ENCODE measurements around the gene CACNG8. TPM values are rescaled to one million over a fixed set of nuclear protein-coding genes. Genes with fewer than 3 reads are reported as not detected.
A peak's percentile ranks its signal among the peaks of the same experiment; 100 is the strongest.
"Not testable (repeated sequence)": the region's sequence is repeated elsewhere in the genome, so short reads cannot be mapped to it uniquely, and the experiment has no call there.

Gene CACNG8
- total RNA-seq, 2 experiments from 2014 or later, result not detected

DNA sequence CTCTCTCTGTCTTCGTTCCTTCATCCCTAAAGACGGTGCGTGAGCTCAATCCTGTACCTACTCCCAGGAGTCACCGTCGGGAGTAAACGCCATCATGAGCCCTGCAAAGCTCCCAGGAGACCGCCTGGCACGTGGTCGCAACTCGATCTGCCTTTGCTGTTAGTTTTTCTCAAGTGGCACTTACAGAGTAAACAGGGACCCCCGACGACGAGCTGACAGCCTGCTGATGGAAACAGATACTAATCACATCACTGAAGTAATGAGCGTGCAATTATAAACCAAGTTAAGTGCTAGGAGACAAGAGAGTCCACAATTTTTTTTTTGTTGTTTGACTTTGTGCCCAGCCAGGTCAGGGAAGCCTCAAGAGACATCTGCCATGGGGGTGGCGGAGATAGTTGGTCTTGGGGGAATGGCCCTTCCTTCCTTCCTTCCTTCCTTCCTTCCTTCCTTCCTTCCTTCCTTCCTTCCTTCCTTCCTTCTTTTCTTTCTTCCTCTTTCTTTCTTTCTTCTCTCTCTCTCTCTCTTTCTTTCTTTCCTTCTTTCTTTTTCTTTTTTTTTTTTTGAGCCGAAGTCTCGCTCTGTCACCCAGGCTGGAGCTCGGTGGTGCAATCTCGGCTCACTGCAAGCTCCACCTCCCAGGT lies 52.3 kb downstream of the CACNG8 start:
- no peaks in the 10 kb centered on the region for H3K36me3 Mint-ChIP-seq (ENCODE audit: low read depth)
- DNase-seq, result no peak
- H3K9me3 Mint-ChIP-seq, result no peaks in the 10 kb centered on the region
- ChIA-PET POLR2A (no interaction called here), CTCF (interaction anchor here (1.2 kb wide), 1 partner anchor 13 kb away, joined by 3 read pairs; no protein-coding TSS in a partner anchor)
- peaks cover 2% of the 10 kb centered on the region for H3K4me1 Mint-ChIP-seq
- peaks cover 2% of the 10 kb centered on the region for H3K27me3 Mint-ChIP-seq
- H3K27ac Mint-ChIP-seq, result no peak overlapping the region
- no peak overlapping the region for H3K4me3 Mint-ChIP-seq

DNA sequence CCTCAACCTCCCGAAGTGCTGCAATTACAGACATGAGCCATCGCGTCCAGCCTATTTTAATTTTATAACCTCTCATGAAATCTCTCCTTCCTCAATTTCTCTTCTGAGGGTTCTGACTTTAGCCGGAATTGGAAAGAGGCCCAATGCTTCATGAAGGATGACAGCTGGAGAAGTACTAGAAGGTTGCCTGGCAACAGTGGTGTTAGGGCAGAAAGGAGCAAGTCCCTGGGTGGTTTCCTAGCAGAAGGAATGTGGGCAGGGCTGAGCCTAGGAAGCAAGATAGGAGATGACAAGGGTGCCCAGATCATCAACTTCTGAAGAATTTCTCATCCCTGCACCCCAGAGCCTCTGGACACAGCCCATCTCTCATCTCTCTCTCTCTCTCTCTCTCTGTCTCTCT lies 54.5 kb downstream of the CACNG8 start:
- POLR2A ChIA-PET, result no interaction called here
- Mint-ChIP-seq H3K27me3 (peaks cover 6% of the 10 kb centered on the region), H3K36me3 (ENCODE audit: low read depth) (no peaks in the 10 kb centered on the region), H3K9me3 (no peaks in the 10 kb centered on the region), H3K27ac (no peak overlapping the region), H3K4me1 (peaks cover 7% of the 10 kb centered on the region), H3K4me3 (no peak overlapping the region)
- CTCF ChIA-PET, result no interaction called here
- DNase-seq, result no peak

DNA sequence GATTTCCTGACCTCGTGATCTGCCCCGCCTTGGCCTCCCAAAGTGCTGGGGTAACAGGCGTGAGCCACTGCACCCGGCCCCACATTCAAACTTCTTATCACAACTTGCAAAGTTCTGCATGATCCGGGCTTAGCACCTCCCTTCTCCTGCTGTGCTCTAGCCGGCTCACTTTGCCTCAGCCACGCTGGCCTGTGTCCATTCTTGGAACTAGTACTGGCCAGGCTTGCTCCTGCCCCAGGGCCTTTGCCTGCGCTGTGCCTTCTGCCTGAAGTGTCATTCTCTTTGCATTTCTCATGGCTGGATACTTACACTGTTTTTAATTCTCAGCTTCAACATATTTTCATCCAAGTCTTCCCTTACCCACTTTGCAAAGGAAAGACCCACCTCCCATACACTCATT lies 58.6 kb downstream of the CACNG8 start:
- DNase-seq, result no peak
- CTCF ChIA-PET, result no interaction called here
- Mint-ChIP-seq H3K27ac (no peak overlapping the region), H3K36me3 (ENCODE audit: low read depth) (no peaks in the 10 kb centered on the region), H3K9me3 (no peaks in the 10 kb centered on the region), H3K4me1 (peaks cover 11% of the 10 kb centered on the region), H3K4me3 (no peak overlapping the region), H3K27me3 (peaks cover 14% of the 10 kb centered on the region)
- POLR2A ChIA-PET, result no interaction called here

DNA sequence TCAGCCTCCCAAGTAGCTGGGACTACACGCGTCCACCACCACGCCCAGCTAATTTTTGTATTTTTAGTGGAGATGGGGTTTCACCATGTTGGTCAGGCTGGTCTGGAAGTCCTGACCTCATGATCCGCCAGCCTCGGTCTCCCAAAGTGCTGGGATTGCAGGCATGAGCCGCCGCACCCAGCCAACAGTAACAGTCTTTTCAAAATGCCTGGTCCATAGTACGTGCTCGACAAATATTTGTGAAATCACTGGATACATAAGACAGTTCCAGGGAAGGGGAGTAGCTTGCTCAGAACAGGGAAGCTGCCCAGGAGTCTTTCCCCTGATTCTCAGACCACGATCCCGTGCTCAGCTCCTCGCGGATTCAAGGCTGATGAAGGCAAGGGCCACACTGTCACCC lies 59.2 kb downstream of the CACNG8 start:
- ChIA-PET CTCF (no interaction called here), POLR2A (no interaction called here)
- no peaks in the 10 kb centered on the region for H3K9me3 Mint-ChIP-seq
- no peak for DNase-seq
- peaks cover 11% of the 10 kb centered on the region for H3K4me1 Mint-ChIP-seq
- no peak overlapping the region for H3K27ac Mint-ChIP-seq
- no peak overlapping the region for H3K4me3 Mint-ChIP-seq
- peaks cover 14% of the 10 kb centered on the region for H3K27me3 Mint-ChIP-seq
- no peaks in the 10 kb centered on the region for H3K36me3 Mint-ChIP-seq (ENCODE audit: low read depth)

DNA sequence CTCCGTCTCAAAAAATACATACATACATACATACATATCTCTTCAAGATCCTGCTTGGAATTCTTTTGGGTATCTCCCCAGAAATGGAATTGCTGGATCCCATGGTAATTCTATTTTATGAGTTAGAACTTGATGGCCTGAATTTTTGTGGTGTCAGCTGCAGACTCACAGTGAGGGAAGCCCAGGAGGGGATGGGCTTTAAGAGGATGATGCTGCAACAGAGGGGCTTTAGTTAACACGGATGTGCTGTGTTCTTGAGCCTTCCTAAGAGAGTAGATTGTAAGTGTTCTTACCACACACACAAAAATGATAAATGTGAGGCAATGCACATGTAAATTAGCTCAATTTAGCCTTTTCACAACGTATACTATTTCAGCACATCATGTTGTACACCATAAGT lies 60.5 kb downstream of the CACNG8 start:
- Mint-ChIP-seq H3K27ac (no peak overlapping the region), H3K4me1 (peaks cover 11% of the 10 kb centered on the region), H3K9me3 (no peaks in the 10 kb centered on the region), H3K4me3 (no peak overlapping the region), H3K27me3 (peaks cover 13% of the 10 kb centered on the region), H3K36me3 (ENCODE audit: low read depth) (no peaks in the 10 kb centered on the region)
- CTCF ChIA-PET, result interaction anchor here (0.6 to 1.7 kb wide), 9 partner anchors 15 to 887 kb away, joined by 3 to 5 read pairs (median 3); no protein-coding TSS in a partner anchor
- POLR2A ChIA-PET, result no interaction called here
- no peak for DNase-seq

DNA sequence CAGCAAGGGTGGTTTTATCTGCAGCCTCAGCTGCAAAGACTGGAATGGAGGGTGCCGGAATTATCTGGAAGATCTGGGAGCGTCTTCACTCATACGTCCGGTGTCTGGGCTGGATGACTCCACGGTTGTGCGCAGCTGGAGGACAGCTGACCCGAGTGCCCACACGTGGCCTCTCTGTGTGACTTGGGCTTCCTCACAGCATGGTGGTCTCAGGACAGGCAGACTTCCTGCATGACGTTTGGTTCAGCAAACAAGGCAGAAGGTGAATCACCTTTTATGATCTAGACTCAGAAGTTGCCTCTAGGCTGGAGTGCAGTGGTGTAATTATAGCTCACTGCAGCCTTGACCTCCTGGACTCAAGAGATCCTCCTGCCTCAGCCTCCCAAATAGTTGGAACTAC lies 61.9 kb downstream of the CACNG8 start:
- POLR2A ChIA-PET, result no interaction called here
- Mint-ChIP-seq H3K27me3 (peaks cover 18% of the 10 kb centered on the region), H3K4me3 (no peak overlapping the region), H3K4me1 (peaks cover 11% of the 10 kb centered on the region), H3K9me3 (no peaks in the 10 kb centered on the region), H3K36me3 (ENCODE audit: low read depth) (no peaks in the 10 kb centered on the region), H3K27ac (no peak overlapping the region)
- DNase-seq, result no peak
- CTCF ChIA-PET, result interaction anchor here (0.6 to 2.3 kb wide), 8 partner anchors 17 to 952 kb away, joined by 3 to 11 read pairs (median 5); no protein-coding TSS in a partner anchor

DNA sequence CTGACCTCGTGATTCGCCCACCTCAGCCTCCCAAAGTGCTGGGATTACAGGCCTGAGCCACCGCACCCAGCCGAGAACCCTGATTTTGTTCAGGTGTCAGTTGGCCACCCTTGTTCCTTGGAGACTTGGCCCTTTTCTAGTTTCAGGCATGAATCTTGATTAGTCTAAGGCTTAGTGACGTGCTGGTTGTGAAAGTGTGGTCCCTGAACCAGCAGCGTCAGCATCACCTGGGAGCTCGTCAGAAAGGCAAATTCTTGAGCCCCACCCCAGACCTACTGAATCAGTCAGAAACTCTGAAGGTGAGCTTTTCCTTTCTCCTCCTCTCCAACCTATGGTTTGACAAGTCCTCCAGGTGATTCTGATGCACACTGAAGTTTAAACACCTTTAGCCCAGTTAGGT lies 63.9 kb downstream of the CACNG8 start:
- no peak overlapping the region for H3K4me3 Mint-ChIP-seq
- no peak overlapping the region for H3K27ac Mint-ChIP-seq
- H3K4me1 Mint-ChIP-seq, result peaks cover 5% of the 10 kb centered on the region
- DNase-seq, result no peak
- CTCF ChIA-PET, result interaction anchor here (0.6 kb wide), 1 partner anchor 10 kb away, joined by 6 read pairs; no protein-coding TSS in a partner anchor
- peaks cover 24% of the 10 kb centered on the region for H3K27me3 Mint-ChIP-seq
- H3K36me3 Mint-ChIP-seq (ENCODE audit: low read depth), result no peaks in the 10 kb centered on the region
- POLR2A ChIA-PET, result no interaction called here
- H3K9me3 Mint-ChIP-seq, result no peaks in the 10 kb centered on the region

DNA sequence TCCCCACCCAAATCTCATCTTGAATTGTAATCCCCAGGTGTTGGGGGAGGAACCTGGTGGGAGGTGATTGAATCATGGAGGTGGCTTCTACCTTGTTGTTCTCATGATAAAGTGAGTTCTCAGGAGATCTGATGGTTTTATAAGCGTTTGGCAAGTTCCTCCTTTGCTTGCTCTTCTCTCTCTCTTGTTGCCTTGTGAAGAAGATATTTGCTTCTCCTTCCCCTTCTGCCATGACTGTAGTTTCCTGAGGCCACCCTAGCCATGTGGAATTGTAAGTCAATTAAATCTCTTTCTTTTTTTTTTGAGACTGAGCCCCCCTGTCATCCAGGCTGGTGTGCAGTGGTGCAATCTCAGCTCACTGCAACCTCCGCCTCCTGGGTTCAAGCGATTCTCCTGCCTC lies 66.6 kb downstream of the CACNG8 start:
- CTCF ChIA-PET, result interaction anchor here (0.6 to 1.3 kb wide), 5 partner anchors 15 to 808 kb away, joined by 3 to 17 read pairs (median 3); no protein-coding TSS in a partner anchor
- POLR2A ChIA-PET, result no interaction called here

DNA sequence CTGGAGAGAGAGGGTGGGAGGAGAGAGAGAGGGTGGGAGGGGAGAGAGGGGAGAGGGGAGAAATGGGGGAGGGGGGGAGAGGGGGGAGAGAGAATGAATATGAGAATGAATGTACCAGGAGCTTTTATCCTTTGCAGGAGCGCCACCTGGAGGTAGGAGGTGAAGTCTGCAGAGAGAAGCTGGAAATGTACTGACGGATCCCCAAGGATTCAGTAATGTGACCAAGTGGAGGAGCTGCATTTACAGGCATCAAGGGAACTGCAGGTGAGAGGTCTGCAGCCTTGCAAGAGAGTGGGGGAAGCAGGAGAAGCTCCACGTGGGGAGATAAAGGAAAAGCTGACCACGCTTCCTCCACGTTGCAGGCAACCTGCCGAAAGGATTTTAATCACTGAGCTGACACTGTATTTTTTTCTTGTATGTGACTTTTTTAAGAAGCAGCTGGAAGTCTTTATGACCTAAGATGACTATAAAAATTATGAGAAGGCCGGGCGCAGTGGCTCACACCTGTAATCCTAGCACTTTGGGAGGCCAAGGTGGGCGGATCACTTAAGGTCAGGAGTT lies 67.3 kb downstream of the CACNG8 start:
- Mint-ChIP-seq H3K9me3 (no peaks in the 10 kb centered on the region), H3K27me3 (peaks cover 15% of the 10 kb centered on the region), H3K27ac (no peak overlapping the region), H3K4me1 (peaks cover 2% of the 10 kb centered on the region), H3K36me3 (ENCODE audit: low read depth) (no peaks in the 10 kb centered on the region), H3K4me3 (no peak overlapping the region)
- peak; percentile 66 for DNase-seq
- CTCF ChIA-PET, result interaction anchor here (0.6 to 1.3 kb wide), 7 partner anchors 12 to 237 kb away, joined by 3 to 17 read pairs (median 3); no protein-coding TSS in a partner anchor
- POLR2A ChIA-PET, result no interaction called here

More for the DNA sequence above, 66.6 kb downstream of the CACNG8 start:
- DNase-seq, result no peak
- Mint-ChIP-seq H3K27ac (no peak overlapping the region), H3K27me3 (peaks cover 15% of the 10 kb centered on the region), H3K4me1 (peaks cover 2% of the 10 kb centered on the region), H3K4me3 (no peak overlapping the region), H3K9me3 (no peaks in the 10 kb centered on the region), H3K36me3 (ENCODE audit: low read depth) (no peaks in the 10 kb centered on the region)

DNA sequence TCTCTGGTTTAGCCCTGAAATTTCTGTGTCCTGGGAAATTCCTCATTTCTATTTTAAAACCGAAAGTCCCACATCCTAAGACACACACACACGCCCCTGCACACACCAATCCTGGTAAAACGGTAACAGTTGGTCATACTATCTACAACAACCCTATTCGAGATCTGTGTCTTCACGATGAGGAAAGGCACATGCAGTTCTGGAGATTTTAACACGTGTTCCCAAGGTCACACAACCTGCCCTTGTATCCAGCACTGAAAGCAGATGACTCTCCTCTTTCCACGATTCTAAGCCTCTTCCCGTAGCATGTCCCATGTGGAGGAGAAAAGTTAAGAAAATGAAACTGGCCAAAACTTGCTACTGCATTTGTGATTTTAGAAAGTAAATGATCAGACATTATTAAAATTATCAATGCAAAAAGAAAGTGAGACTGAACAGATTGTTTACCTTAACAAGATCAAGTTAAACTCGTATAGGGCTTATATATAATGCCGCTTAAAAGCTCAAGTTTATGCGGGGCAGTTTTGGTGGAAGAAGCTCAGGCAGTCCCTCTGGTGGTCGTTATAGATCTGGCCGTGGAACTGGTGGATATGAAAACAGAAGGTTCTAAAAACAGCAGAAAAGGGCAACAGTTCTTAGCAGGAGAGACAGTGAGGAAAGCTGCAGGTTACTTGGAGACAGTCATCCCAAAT lies 68.3 kb downstream of the CACNG8 start:
- H3K27ac Mint-ChIP-seq, result no peak overlapping the region
- ChIA-PET CTCF (interaction anchor here (0.5 to 1.3 kb wide), 2 partner anchors 11 to 21 kb away, joined by 3 read pairs; no protein-coding TSS in a partner anchor), POLR2A (no interaction called here)
- H3K4me3 Mint-ChIP-seq, result no peak overlapping the region
- peaks cover 2% of the 10 kb centered on the region for H3K4me1 Mint-ChIP-seq
- H3K9me3 Mint-ChIP-seq, result no peaks in the 10 kb centered on the region
- DNase-seq, result no peak
- no peaks in the 10 kb centered on the region for H3K36me3 Mint-ChIP-seq (ENCODE audit: low read depth)
- peaks cover 15% of the 10 kb centered on the region for H3K27me3 Mint-ChIP-seq

DNA sequence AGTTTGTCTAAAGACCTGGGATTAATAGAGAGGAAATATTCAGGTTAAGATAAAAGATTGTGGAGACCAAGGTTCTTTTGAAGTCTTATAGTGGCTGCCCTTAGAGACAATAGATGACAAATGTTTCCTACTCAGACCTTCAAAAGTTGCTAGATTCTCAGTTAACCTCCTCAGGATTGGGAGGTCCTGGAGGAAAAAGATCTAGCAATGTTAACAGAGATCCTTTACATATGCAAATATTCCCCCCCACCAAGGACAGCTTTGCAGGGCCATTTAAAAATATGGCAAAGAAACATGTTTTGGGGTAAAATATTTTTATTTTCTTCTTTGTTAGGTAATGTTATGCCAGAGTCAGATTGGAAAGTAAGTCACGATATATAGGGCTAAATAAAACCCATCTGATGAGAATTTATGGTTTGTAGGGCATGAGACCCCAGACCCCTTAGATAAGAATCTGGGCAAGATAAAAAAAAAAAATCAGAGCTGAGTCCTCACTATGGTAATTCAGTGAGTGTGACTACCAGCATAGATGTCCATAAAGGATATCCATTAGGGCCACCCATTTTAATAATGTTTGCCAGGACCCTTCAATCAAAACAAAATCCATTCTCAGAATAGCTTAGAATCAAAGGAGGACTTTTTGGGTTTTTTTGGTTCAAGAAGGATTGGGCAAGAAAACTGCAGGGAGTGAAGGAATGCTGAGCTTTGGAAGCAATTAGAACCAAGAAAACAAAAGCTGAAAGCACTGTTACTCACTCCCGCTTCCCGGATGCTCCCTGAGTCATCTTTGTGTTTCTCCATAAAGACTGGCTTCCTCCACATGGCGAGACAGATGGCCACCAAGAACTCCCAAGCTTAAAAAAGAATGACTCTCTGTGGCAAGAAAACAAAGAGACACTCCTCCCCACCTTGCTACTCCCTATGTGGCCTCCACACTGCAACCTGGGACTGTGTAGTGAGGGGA lies 72.8 kb downstream of the CACNG8 start:
- Mint-ChIP-seq H3K4me1 (no peaks in the 10 kb centered on the region), H3K4me3 (no peak overlapping the region), H3K9me3 (no peaks in the 10 kb centered on the region), H3K27ac (no peak overlapping the region), H3K27me3 (peaks cover 7% of the 10 kb centered on the region), H3K36me3 (ENCODE audit: low read depth) (no peaks in the 10 kb centered on the region)
- no peak for DNase-seq
- POLR2A ChIA-PET, result no interaction called here
- CTCF ChIA-PET, result no interaction called here

DNA sequence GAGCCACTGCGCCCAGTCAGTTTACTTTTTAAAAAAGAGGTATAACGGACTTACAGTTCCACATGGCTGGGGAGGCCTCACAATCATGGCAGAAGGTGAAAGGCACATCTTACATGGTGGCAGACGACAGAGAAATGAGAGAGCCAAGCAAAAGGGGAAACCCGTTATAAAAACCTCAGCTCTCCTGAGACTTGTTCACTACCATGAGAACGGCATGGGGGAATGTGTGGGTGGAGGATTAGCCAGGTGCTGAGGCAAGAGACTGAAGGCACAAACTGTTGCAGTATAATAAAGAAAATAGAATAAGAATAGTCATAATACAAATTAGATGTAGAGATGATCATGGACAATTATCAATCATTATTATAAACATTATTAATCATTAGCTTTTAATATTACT lies 73.8 kb downstream of the CACNG8 start:
- H3K4me1 Mint-ChIP-seq; H3K27ac Mint-ChIP-seq; H3K27me3 Mint-ChIP-seq; H3K9me3 Mint-ChIP-seq; POLR2A ChIA-PET; H3K4me3 Mint-ChIP-seq; CTCF ChIA-PET; H3K36me3 Mint-ChIP-seq (ENCODE audit: low read depth); DNase-seq: not testable (repeated sequence)
